ENCODE results near the gene SIX4. TPM values are rescaled to one million over a fixed set of nuclear protein-coding genes. Genes with fewer than 3 reads are reported as not detected.

SIX4 gene
- total RNA-seq, 2 donors from 2014 or later, result 0.10 TPM; not detected in 1

DNA sequence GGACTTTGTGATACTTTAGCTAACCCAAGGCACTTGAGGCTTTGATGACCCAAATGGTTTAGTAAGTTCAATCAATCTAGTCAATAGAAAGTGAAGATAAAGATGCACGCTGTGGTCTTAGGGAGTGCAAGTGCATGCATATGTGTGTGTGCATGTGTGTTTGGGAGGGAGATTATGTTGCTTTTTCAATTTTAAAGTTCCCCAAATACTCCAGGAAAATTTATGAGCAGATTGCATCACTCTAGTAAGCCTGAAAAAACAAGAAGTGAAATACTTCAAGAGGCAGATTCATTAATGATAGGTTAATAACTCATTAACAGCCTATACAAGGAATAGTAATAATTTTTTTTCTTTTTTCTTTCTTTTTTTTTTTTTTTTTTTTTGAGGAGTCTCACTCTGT is 62.4 kb downstream of the SIX4 start:
- H3K4me1 Mint-ChIP-seq (ENCODE audit: low read depth in 2 of 2), result peaks cover 8 to 9% of the 10 kb centered on the region in 2 donors
- peaks cover 5% of the 10 kb centered on the region for H3K36me3 Mint-ChIP-seq
- H3K9me3 Mint-ChIP-seq, result no peaks in the 10 kb centered on the region
- peaks cover 35 to 59% of the 10 kb centered on the region in 2 donors for H3K27me3 Mint-ChIP-seq
- DNase-seq (ENCODE audit: low spot score) (no peak), ATAC-seq (no peak)
- H3K27ac Mint-ChIP-seq, result no peak overlapping the region
- no peak overlapping the region for H3K4me3 Mint-ChIP-seq

Other genes starting within 250 kb of the SIX4 start
- not detected for gene C14orf39, start 238.3 kb downstream of the SIX4 start, total RNA-seq
- not detected for gene SIX6, start 215.2 kb downstream of the SIX4 start, total RNA-seq
- gene SIX1, start 74.9 kb downstream of the SIX4 start, total RNA-seq, result not detected
- gene MNAT1, start 10.4 kb upstream of the SIX4 start, total RNA-seq, result 10 to 100 TPM; 48.2 to 52.4 TPM